ENCODE data around the gene ADGRL2. TPM values are rescaled to one million over a fixed set of nuclear protein-coding genes. Genes with fewer than 3 reads are reported as not detected.

Gene ADGRL2
- total RNA-seq, 4 donors from 2014 or later: 40.7 to 53.4 (median 44.2) TPM

- DNase-seq (ENCODE audit: low spot score in 2 of 2): no peak
- H3K36me3 ChIP-seq: no peaks in the 10 kb centered on the region
- H3K27ac ChIP-seq: no peak overlapping the region
- no peaks in the 10 kb centered on the region for H3K9me3 ChIP-seq
- no peaks in the 10 kb centered on the region for H3K27me3 ChIP-seq
- no peak overlapping the region for H3K4me3 ChIP-seq
- no peaks in the 10 kb centered on the region for H3K4me1 ChIP-seq
- TF ChIP-seq POLR2A (IDR thresholded peaks at IDR 0.05): no peak
- no peak for TF ChIP-seq POLR2AphosphoS5 (IDR thresholded peaks at IDR 0.05)
- TF ChIP-seq EP300 (IDR thresholded peaks at IDR 0.05): no peak
- 95% methylated on average over 2 of the region's 2 CpGs for WGBS
Measured at GRCh38 chr1:81792184-81792583, 8.6 kb upstream of the ADGRL2 start.

GRCh38 chr1:81797701-81798100 lies 3.0 kb upstream of the ADGRL2 start:
- Histone ChIP-seq H3K9me3 (no peaks in the 10 kb centered on the region), H3K4me1 (peaks cover 15% of the 10 kb centered on the region), H3K27ac (no peak overlapping the region), H3K4me3 (no peak overlapping the region), H3K27me3 (peaks cover 17% of the 10 kb centered on the region), H3K36me3 (no peaks in the 10 kb centered on the region)
- 80% methylated on average over 2 of the region's 2 CpGs for WGBS
- TF ChIP-seq EP300 (IDR thresholded peaks at IDR 0.05) (no peak), POLR2A (IDR thresholded peaks at IDR 0.05) (no peak)
- no peak for DNase-seq (ENCODE audit: low spot score in 2 of 2)

GRCh38 chr1:81799939-81800694 lies 617 bp upstream of the ADGRL2 start:
- WGBS: 3% methylated on average over 42 of the region's 44 CpGs
- peak in 1 of 2 donors; percentile 66 for DNase-seq (ENCODE audit: low spot score in 2 of 2)
- H3K27ac ChIP-seq: peak overlapping the region; percentile 93
- H3K9me3 ChIP-seq: no peaks in the 10 kb centered on the region
- H3K36me3 ChIP-seq: no peaks in the 10 kb centered on the region
- TF ChIP-seq POLR2A (IDR thresholded peaks at IDR 0.05) (no peak), CTCF (IDR thresholded peaks at IDR 0.05) (no peak), EP300 (IDR thresholded peaks at IDR 0.05) (no peak), POLR2AphosphoS5 (IDR thresholded peaks at IDR 0.05) (no peak)
- peak overlapping the region; percentile 80 for H3K4me3 ChIP-seq
- peaks cover 30% of the 10 kb centered on the region for H3K27me3 ChIP-seq
- H3K4me1 ChIP-seq: peaks cover 27% of the 10 kb centered on the region

- Histone ChIP-seq H3K9me3 (no peaks in the 10 kb centered on the region), H3K27ac (peak overlapping the region; percentile 93), H3K27me3 (peaks cover 30% of the 10 kb centered on the region), H3K4me3 (peak overlapping the region; percentile 80), H3K4me1 (peaks cover 27% of the 10 kb centered on the region), H3K36me3 (no peaks in the 10 kb centered on the region)
- peak in 1 of 2 donors; percentile 66 for DNase-seq (ENCODE audit: low spot score in 2 of 2)
- TF ChIP-seq POLR2A (IDR thresholded peaks at IDR 0.05) (no peak), CTCF (IDR thresholded peaks at IDR 0.05) (no peak), EP300 (IDR thresholded peaks at IDR 0.05) (no peak), POLR2AphosphoS5 (IDR thresholded peaks at IDR 0.05) (no peak)
- 4% methylated on average over 5 of the region's 93 CpGs for WGBS
Measured at GRCh38 chr1:81801651-81802456, 1.1 kb downstream of the ADGRL2 start.

- 0% methylated on average over 12 of the region's 17 CpGs for WGBS
- DNase-seq (ENCODE audit: low spot score in 2 of 2): no peak
- peaks cover 27% of the 10 kb centered on the region for H3K4me1 ChIP-seq
- no peaks in the 10 kb centered on the region for H3K9me3 ChIP-seq
- H3K36me3 ChIP-seq: no peaks in the 10 kb centered on the region
- H3K4me3 ChIP-seq: peak overlapping the region; percentile 80
- TF ChIP-seq EP300 (IDR thresholded peaks at IDR 0.05): no peak
- no peak for TF ChIP-seq POLR2AphosphoS5 (IDR thresholded peaks at IDR 0.05)
- no peak for TF ChIP-seq POLR2A (IDR thresholded peaks at IDR 0.05)
- H3K27me3 ChIP-seq: peaks cover 30% of the 10 kb centered on the region
- H3K27ac ChIP-seq: peak overlapping the region; percentile 93
Measured at GRCh38 chr1:81802457-81802706, 1.6 kb downstream of the ADGRL2 start.

GRCh38 chr1:81802707-81803430 lies 2.1 kb downstream of the ADGRL2 start:
- Histone ChIP-seq H3K4me1 (peaks cover 27% of the 10 kb centered on the region), H3K27me3 (peaks cover 30% of the 10 kb centered on the region), H3K9me3 (no peaks in the 10 kb centered on the region), H3K4me3 (peak overlapping the region; percentile 80), H3K27ac (peak overlapping the region; percentile 93), H3K36me3 (no peaks in the 10 kb centered on the region)
- no peak for TF ChIP-seq POLR2AphosphoS5 (IDR thresholded peaks at IDR 0.05)
- TF ChIP-seq POLR2A (IDR thresholded peaks at IDR 0.05): no peak
- no peak for TF ChIP-seq EP300 (IDR thresholded peaks at IDR 0.05)
- TF ChIP-seq CTCF (IDR thresholded peaks at IDR 0.05): peak in 1 of 2 donors; percentile 36
- under 1% methylated on average over 25 of the region's 55 CpGs for WGBS
- DNase-seq (ENCODE audit: low spot score in 2 of 2): peak; percentile 76 to 84

Data from suprapubic skin (tissue), 4 donors.